Ishikawa (cell line): ENCODE data around the gene EIF2B4.

Experiments
- CEBPB ChIP-seq: IDR thresholded peaks from 2 replicates; pipeline ENCODE4 v1.6.1; 2012
- EP300 ChIP-seq: IDR thresholded peaks from 2 replicates; pipeline ENCODE4 v1.6.1; 2012; ENCODE audit warnings: borderline replicate concordance
- YY1 ChIP-seq: IDR thresholded peaks from 2 replicates; pipeline ENCODE4 v1.6.1; 2012; ENCODE audit warnings: low read depth

DNA sequence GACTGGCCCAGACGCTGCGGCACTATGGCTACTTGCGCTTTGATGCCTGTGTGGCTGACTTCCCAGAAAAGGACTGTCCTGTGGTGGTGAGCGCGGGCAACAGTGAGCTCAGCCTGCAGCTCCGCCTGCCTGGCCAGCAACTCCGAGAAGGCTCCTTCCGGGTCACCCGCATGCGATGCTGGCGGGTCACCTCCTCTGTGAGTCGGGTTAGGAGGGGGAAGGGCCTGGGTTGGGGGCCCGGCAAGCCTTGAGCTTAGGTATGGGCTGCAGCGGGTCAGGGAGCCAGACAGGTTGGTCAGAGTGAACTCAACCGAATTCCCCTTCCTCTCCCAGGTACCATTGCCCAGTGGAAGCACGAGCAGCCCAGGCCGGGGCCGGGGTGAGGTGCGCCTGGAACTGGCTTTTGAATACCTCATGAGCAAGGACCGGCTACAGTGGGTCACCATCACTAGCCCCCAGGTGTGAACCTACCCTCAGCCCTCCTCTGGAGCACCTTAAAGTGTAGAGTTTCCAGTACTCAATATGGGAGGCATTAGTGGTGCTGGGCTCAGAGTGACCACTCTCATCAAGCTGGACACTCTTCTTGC lies 5.5 kb upstream of the EIF2B4 start:
- no peak for TF ChIP-seq CEBPB
- no peak for TF ChIP-seq EP300
- TF ChIP-seq YY1: no peak
